ENCODE data around the gene RTN4RL2.

The RTN4RL2 gene

DNA sequence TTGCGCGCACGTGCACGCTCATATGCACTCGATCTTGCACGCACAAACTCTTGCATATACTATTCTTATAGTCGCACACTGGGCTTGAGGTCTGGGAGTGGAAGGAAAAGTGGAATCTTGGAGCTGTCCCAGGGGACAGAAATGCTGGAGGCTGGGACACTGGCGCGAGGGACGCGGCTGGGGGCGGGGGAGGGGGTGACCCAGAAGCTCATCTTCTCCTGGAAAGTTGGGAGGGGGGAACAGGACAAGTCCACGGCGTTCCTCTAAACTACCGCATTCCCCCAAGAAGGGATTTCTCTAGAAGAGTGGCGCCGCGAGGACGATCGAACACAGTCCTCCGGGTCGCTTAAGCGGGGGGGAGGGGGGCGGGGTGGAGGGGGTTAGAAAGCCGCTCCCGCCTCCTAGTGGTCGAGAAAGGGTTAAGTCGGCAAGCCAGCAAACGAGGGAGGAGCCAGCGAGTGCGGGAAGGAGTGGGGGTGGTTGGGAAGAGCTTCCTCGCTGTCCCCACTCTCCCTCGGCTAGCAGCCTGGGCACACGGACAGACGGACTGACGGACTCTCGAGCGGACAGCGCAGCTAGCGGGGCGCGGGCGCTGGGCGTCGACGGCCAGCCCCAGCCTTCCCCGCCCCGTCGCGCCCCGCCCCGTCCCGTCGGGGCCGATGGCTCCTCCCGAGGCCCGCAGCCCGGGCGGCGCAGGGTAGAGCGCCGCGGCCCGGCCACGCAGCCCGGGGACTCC, at the start of gene RTN4RL2:
Gene RTN4RL2 (plus strand): TSS at position 507 of the 736 bp plus-strand sequence. CDS start 338 bp downstream, outside the sequence.
- peak; percentile 75 to 87 for DNase-seq (ENCODE audit: low read depth in 1 of 2, low spot score in 1 of 2)
- no peak for TF ChIP-seq JUND (IDR thresholded peaks at IDR 0.05; ENCODE audit: low read depth)
- in situ Hi-C loops (cut with HindIII; ENCODE audit: low pct_unique_long_range_greater_than_20kb, low sequenced_read_pairs): no loop called here

DNA sequence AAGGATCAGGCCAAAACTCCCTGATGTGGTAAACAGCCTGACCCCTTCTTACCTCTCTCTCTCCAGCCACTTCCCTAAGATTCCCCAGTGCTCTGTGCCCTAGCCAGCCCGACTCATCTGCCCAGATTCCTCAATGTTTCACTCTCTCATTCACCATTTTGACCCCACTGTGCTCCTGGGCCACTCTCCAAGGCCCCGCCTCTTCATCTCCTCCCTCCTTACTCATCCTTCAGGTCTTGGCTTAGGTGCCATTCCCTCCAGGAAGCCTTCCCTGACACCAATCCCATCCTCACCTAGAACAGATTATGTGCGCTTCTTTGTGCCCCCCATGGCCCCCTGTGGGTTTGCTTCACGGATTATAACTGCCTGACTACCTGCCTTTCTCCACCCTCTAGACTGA, 46.6 kb upstream of the RTN4RL2 start:
- DNase-seq (ENCODE audit: low read depth in 1 of 2, low spot score in 1 of 2): no peak
- TF ChIP-seq JUND (IDR thresholded peaks at IDR 0.05; ENCODE audit: low read depth): no peak
- in situ Hi-C loops (cut with HindIII; ENCODE audit: low pct_unique_long_range_greater_than_20kb, low sequenced_read_pairs): no loop called here

DNA sequence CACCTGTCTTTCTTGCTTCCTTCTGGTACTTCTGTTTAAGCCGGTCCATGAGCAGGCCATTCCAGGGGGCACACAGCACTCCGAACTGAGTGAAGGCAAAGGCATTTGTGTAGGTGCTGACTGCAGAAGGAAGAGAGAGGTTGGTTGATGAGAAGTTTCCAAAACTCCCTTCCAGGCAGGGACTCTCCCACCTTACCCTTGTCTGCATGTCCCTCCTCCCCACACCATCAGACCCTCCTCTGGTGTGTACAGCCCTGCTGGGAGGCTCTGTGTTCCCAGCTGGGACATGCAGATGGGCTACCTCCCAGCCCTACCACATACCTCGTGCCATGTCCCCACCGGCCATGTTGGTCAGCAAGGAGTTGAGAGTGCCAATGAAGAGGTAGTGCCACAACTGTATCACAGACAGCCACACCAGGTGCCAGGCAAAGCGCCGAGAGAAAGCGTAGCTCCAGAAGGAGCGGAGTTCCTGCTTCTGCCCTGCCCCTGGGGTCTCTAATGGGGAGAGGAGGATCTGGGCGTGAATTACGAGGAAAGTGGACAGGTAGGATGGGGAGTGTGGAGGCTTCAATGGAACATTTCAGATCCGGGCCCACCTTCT, 45.6 kb upstream of the RTN4RL2 start:
- in situ Hi-C loops (cut with HindIII; ENCODE audit: low pct_unique_long_range_greater_than_20kb, low sequenced_read_pairs): no loop called here
- no peak for TF ChIP-seq JUND (IDR thresholded peaks at IDR 0.05; ENCODE audit: low read depth)
- no peak for DNase-seq (ENCODE audit: low read depth in 1 of 2, low spot score in 1 of 2)

DNA sequence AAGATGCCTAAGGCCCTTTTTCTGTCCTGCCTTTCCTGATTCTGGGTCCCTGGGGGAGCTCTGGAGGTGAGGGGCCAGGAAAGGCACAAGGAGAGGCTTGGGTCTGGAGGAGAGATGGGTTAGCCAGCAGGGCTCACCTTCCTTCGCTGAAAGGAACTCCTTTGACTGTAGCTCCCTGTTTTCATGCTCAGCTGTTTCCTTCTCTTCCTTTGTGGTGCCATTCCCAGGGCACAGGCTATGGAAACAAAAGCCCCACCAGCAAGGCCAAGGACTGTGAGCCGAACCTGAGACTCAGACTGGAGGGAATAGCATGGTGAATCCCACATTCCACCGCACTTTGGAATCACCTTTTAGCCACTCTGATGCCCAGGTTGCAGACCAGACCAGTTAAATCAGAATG, 43.9 kb upstream of the RTN4RL2 start:
- TF ChIP-seq JUND (IDR thresholded peaks at IDR 0.05; ENCODE audit: low read depth): no peak
- in situ Hi-C loops (cut with HindIII; ENCODE audit: low pct_unique_long_range_greater_than_20kb, low sequenced_read_pairs): no loop called here
- DNase-seq (ENCODE audit: low read depth in 1 of 2, low spot score in 1 of 2): no peak

DNA sequence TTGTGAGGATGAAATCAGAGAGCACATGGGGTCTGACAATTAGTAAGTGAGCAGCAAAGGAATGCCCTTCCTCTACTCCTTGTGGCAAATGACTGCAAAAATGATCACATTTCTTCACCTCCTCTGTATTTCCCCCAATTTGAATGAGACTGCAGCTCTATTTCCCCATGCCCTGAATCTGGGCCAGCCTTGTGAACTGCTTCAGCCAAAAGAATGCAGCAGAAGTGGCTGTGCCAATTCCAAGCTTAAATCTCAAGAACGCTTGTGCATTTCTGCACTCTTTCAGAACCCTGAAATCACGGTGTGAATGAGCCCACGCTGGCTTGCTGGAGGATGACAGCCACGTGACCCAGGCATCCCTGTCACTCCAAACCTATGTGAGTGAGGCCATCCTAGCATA, 43.3 kb upstream of the RTN4RL2 start:
- TF ChIP-seq JUND (IDR thresholded peaks at IDR 0.05; ENCODE audit: low read depth): no peak
- DNase-seq (ENCODE audit: low read depth in 1 of 2, low spot score in 1 of 2): no peak
- in situ Hi-C loops (cut with HindIII; ENCODE audit: low pct_unique_long_range_greater_than_20kb, low sequenced_read_pairs): no loop called here

DNA sequence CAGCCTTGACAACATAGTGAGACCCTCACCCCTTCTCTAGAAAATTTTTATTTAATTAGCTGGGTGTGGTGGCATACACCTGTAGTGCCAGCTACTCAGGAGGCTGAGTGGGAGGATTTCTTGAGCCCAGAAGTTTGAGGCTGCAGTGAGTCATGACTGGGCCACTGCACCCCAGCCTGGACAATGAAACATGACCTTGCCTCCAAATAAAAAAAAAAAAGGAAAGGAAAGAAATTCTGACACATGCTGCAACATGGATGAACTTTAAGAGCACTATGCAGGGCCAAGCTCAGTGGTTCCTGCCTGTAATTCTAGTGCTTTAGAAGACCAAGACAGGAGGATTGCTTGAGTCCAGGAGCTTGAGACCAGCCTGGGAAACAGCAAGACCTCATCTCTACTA, 42.2 kb upstream of the RTN4RL2 start:
- TF ChIP-seq JUND (IDR thresholded peaks at IDR 0.05; ENCODE audit: low read depth): no peak
- DNase-seq (ENCODE audit: low read depth in 1 of 2, low spot score in 1 of 2): no peak
- in situ Hi-C loops (cut with HindIII; ENCODE audit: low pct_unique_long_range_greater_than_20kb, low sequenced_read_pairs): no loop called here

DNA sequence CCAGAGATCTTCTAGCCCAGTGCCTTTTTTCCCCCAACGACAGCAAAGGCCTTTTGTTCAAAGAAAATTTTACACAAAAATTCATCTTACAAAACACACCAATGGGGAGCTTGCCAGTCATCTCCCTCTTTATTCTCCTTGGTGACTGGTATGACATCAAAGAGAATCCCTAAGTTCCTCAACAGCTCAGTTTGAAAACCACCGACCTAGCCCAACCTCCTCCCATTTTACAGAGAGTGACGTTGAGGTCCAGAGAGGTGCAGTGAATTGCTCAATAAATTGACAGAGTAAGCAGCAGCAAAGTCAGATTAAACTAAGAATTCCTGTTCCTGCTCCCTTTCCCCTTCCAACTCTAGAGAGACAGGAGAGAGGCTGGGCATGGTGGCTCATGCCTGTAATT, 41.2 kb upstream of the RTN4RL2 start:
- in situ Hi-C loops (cut with HindIII; ENCODE audit: low pct_unique_long_range_greater_than_20kb, low sequenced_read_pairs): no loop called here
- DNase-seq (ENCODE audit: low read depth in 1 of 2, low spot score in 1 of 2): no peak

DNA sequence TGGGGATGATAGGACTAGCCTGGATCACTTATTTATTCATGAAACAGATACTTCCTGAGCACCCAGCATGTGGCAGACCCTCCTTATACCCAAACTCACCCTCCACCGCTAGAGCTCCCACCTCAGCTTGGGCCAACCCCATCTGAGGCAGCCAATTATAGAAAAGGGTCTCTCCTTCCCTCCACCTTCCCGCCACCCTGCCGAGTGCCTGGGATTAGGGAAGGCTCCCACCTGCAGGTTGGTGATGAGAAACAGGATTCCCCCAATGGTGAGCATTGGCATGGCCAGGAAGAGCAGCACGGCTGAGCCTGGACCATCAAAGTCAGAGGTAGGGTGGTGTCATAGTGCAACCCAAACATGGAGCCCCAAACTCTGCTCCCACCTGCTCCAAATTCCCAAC, 39.3 kb upstream of the RTN4RL2 start:
- in situ Hi-C loops (cut with HindIII; ENCODE audit: low pct_unique_long_range_greater_than_20kb, low sequenced_read_pairs): no loop called here
- TF ChIP-seq JUND (IDR thresholded peaks at IDR 0.05; ENCODE audit: low read depth): no peak
- DNase-seq (ENCODE audit: low read depth in 1 of 2, low spot score in 1 of 2): no peak

More for the DNA sequence above, 41.2 kb upstream of the RTN4RL2 start:
- no peak for TF ChIP-seq JUND (IDR thresholded peaks at IDR 0.05; ENCODE audit: low read depth)

DNA sequence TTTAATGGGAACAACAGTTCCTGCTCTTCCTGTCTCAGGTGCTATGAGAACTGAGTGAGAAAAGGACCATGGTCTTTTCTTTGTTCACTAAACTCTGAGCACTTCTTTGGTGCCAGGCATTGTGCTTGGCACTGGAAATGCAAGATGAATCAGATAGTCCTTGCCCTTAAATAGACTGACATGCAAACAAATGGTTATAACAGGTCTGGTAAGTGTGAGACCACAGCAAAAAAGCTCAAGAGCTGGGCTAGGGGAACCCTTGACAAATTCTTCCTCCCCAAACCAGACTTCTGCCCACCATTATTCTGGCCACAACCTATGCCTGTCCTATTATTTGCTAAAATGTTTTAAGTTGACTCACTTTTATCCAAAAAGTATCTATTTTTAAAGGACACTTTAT, 38.5 kb upstream of the RTN4RL2 start:
- in situ Hi-C loops (cut with HindIII; ENCODE audit: low pct_unique_long_range_greater_than_20kb, low sequenced_read_pairs): no loop called here
- no peak for TF ChIP-seq JUND (IDR thresholded peaks at IDR 0.05; ENCODE audit: low read depth)
- peak in 1 of 2 experiments; percentile 49 for DNase-seq (ENCODE audit: low read depth in 1 of 2, low spot score in 1 of 2)

DNA sequence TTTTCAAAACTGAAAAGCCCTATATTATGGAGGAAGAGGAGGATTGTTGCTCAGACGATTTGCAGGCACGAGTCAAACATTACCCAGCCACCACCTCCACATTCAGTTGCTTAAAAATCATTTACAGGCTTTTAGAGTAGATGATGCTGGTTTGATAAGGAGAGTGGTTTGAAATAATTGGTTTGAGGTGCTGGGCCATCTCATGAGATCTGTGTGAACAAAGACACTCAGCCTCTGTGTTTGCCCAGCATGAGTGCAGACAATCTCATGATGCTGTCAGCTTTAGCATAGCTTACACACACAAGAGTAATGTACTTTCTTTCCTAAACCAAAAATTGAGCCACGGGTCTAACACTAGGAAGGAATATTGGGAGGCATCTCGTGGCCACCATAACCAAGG, 37.7 kb upstream of the RTN4RL2 start:
- DNase-seq (ENCODE audit: low read depth in 1 of 2, low spot score in 1 of 2): no peak
- in situ Hi-C loops (cut with HindIII; ENCODE audit: low pct_unique_long_range_greater_than_20kb, low sequenced_read_pairs): no loop called here
- no peak for TF ChIP-seq JUND (IDR thresholded peaks at IDR 0.05; ENCODE audit: low read depth)

DNA sequence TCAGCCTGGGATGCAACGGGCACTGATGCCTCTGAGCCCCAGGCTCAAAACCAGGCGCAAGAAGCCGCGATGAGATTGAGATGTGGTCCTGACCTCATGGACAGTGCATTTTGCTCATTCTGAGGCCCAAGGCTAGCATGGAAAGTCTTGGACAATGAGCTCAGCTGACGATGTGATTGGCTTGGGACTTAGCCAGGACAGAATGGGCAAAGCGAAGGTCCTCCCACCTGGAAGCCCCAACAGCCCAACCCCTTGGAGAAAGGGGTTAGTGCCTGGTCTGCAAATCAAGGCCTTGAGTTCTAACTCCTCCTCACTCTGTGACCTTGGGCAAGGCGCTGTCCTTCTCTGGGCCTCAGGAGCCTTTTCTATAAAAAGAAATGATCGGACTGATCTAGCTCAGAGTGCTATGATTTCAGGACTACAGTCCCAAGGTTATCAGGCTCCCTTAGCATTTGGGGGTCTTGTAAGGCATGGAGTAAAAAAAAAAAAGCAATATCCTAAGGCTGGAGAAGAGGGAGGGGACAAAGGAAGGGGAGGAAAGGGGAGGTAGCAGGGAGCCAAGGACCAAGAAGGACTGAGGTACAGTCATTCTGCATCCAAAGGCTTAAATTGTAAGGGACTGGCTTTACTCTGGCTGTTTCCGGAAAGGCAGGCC, 36.1 kb upstream of the RTN4RL2 start:
- TF ChIP-seq JUND (IDR thresholded peaks at IDR 0.05; ENCODE audit: low read depth): no peak
- no peak for DNase-seq (ENCODE audit: low read depth in 1 of 2, low spot score in 1 of 2)
- in situ Hi-C loops (cut with HindIII; ENCODE audit: low pct_unique_long_range_greater_than_20kb, low sequenced_read_pairs): no loop called here

DNA sequence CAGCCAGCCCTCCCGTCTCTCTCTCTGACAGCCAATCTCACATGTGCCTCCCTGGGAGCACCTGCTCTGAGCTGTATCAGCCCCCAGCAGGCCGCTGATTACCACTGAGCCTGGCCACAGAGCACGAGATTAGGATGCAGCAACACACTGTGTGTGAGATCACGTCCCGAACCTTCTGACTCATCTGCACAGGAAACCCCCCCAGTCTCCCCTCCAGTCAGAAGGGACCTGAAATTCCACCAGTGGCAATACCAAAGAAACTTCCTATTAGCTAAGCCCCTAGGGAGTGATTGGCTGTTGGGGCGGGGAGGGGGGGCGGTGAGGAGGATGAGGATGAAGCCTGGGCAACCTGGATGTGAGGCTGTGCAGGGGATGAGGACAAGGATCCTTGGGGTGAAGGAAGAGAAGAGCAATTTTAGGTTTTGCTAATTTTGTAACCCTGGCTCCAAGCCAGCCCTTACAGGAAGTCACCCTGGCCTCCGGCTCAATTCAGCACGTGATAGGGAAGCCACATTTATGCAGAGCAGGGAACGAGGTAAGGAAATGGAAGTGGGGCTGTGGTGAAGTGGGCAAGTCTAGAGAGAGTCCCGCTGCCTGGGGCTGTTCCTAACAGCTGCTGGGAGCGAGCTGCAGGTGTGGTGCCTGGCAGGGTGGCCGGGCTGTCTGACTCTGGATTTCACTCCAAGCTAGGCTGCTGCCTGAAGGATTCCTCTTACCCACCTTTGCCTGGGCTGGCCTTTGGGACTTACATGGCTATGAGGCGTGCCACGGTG, 35.4 kb upstream of the RTN4RL2 start:
- DNase-seq (ENCODE audit: low read depth in 1 of 2, low spot score in 1 of 2): peak in 1 of 2 experiments; percentile 23
- in situ Hi-C loops (cut with HindIII; ENCODE audit: low pct_unique_long_range_greater_than_20kb, low sequenced_read_pairs): no loop called here
- no peak for TF ChIP-seq JUND (IDR thresholded peaks at IDR 0.05; ENCODE audit: low read depth)
